CD4-positive, alpha-beta T cell treated with Interleukin-10 for 1 hour (primary cell): ENCODE results near the gene MIA2.
A peak's percentile ranks its signal among the peaks of the same experiment; 100 is the strongest.
"Not testable (repeated sequence)": the region's sequence is repeated elsewhere in the genome, so short reads cannot be mapped to it uniquely, and the experiment has no call there.

ENCODE experiments used
- DNase-seq: peaks from one replicate; pipeline ENCODE4 v3.0.0-alpha.2; 2020

Gene MIA2

GRCh38 chr14:39268393-39268792, 34.7 kb downstream of the MIA2 start:
- DNase-seq, result peak; percentile 18

DNA sequence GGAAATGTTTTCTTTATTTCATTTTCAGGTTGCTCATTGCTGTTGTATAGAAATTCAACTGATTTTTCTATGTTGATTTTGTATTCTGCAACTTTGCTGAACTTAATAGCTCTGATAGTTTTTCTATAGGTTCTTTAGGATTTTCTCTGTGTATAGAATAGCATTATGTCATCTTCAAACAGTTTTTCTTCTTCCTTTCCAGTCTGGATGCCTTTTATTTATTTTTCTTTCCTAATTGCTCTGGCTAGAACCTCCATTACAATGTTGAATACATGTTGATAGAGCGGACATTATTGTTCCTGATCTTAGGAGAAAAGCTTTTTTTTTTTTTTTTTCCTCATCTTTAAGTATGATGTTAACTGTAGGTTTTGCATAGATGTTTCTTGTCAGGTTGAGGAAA, 39.2 kb downstream of the MIA2 start:
- no peak for DNase-seq

DNA sequence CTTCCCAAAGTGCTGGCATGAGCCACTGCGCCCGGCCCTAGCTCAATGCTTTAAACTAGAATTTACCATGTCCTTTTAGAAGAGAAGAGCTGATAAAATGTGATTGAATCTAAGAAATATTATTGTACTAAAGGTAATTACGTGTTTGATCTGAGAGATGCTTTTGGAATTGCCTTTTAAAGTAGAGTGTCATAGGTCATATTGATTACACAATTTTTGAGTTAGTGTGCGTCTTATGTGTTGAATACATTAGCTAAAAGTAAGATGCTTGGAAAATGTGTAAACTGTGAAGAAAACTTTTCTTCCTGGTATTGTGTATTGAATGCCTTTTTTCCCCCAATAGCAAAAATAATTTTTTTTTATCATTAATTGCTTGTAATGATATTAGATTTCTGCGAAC, 41.7 kb downstream of the MIA2 start:
- DNase-seq, result no peak

DNA sequence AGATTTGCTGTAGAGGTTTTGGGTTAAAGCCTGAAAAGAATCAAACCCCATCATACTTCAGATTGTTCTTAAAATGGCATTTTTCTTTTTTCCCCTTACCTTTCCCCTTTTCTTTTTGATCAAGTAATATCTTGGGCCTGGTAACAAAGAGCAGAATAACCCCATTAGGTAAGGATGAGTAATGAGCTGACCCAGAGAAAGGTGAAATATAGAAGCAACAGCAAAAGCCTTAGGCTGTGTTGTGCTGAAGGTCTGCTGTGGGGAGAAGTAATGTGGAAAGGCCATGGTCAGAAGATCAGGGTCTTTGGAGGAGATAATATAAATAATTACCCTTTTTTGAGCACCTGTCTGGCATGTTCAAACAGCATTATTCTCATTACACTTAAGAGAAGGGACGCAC, 42.3 kb downstream of the MIA2 start:
- DNase-seq, result no peak

- DNase-seq, result no peak
These were observed 42.9 kb downstream of the MIA2 start for GRCh38 chr14:39276579-39277114.

DNA sequence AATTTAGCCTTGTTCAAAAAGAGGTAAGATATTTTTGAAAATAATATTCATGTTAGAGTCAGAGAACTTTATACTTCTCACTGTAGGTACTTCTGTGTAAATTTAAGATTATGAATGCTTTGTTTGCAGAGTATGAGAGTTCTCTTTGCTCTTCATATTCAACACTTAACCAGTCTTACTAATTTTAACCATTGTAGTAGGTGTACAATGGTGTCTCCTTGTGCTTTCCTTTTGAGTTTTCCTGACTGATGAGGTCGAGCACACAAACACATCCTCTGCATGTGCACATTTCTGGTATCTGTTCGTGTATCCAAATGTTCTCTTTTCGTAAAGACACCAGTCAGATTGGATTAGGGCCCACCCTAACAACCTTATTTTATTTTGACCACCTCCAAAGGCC, 45.8 kb downstream of the MIA2 start:
- no peak for DNase-seq

- not testable (repeated sequence) for DNase-seq
These were observed 47.0 kb downstream of the MIA2 start for GRCh38 chr14:39280678-39281077.

DNA sequence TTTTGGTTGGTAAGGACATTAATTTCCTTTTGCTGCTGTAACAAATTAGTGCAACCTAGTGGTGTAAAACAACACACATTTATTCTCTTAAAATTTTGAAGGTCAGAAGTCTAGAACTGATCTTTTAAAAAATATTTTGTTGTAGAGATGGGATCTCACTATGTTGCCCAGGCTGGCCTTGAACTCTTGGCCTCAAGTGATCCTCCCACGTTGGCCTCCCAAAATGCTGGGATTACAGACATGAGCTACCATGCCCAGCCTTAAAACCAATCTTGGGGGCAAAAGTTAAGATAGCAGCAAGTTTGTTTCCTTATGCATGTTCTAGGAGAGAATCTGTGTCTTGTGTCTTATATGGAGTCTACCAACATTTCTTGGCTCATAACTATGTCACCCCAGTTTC, 55.8 kb downstream of the MIA2 start:
- no peak for DNase-seq

GRCh38 chr14:39291701-39292100, 58.0 kb downstream of the MIA2 start:
- no peak for DNase-seq

- DNase-seq, result no peak
These were observed 59.9 kb downstream of the MIA2 start for GRCh38 chr14:39293629-39294028.

GRCh38 chr14:39300389-39300788, 66.7 kb downstream of the MIA2 start:
- not testable (repeated sequence) for DNase-seq

DNA sequence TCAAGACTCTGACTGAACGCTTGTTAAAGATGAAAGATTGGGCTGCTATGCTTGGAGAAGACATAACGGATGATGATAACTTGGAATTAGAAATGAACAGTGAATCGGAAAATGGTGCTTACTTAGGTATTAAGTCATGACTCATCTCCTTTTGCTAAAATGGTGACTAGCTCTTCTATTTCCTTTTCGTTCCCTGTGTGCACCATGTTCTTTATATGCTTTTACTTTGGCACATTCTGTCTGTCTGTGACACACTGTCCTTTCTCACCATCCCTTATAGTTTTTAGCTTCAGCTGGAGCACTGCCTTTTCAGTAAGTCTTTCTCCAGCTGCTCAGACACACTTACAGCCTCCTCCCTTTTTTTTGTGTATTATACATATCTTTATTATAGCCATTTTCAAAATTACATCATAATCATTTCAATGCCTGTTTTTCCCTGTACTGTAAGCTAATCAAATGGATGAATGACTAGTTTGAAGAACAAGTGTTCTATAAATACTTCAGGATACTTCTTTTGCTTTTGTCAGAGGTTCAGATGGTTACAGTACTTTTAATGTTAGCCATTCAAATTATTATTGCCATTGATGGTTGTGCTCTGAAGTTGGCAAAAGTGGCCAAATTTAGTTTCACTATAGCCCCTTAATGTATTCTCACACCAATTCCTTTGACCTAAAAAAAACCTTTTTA, 68.6 kb downstream of the MIA2 start:
- DNase-seq, result no peak

DNA sequence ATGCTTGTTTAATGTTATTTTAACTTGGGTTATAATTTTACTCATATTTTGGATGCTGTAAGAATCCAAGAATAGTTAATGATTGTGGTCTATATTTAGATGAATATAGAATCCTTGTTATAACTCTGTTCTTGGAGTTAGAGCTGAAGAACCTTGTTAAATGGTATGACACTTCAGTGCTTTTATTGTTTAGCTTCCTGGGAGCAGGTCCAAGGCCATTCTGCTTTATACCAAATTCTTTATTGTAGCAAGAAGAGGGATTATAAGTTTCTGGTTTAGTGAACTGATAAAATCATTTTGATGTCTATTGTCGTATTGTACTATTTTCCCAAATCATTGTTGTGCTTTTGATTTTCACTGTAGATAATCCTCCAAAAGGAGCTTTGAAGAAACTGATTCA, 69.4 kb downstream of the MIA2 start:
- no peak for DNase-seq

DNA sequence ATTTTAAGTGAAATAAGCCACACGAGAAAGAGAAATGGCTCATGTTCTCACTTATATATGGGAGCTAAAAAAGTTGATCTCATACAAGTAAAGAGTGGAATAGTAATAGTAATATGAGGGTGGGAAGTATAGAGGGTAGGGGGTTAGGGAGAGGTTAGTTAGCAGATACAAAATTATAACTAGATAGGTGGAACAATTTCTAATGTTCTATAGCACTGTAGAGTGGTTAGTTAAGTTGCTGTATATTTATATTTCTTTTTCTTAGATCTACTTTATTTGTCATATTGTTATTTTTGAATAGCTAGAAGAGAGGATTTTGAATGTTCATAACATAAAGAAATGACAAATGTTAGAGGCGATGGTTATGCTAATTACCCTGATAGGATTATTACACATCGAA, 74.1 kb downstream of the MIA2 start:
- DNase-seq, result no peak

GRCh38 chr14:39310051-39310450, 76.3 kb downstream of the MIA2 start:
- no peak for DNase-seq

- no peak for DNase-seq
These were observed 82.2 kb downstream of the MIA2 start for GRCh38 chr14:39315859-39316444.

DNA sequence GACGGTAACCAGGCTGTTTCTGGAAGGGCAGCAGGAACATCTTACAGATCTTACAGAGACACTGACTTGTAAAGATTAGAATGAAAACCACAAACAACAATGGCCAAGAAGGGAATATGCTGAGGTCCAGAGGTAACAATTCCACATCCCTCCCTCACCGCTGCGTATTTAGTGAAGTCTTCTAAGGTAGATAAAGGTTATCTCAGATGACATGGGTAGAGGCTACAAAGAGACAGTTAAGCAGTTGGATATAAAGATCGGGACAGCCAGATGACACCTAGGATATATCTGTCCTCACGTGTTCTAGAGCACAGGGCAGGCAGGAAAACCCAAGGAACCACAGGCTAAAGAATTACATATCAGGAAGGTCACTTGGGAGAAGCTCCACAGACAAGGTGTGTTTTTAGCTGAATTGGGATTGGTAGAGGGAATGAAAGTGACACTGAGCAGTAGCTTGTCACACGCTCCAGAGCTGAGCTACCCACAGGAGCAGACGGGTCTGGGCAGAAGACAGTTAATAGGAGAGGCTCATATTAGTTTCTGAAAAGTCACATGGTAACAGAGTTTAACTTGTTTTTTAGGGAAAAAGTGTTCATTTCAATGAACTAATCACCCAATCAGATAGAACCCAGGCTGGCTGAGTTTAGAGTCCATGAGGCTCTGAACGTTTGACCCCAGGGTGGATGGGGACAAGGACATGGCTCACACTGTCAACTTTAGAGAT, 83.3 kb downstream of the MIA2 start:
- DNase-seq, result no peak

DNA sequence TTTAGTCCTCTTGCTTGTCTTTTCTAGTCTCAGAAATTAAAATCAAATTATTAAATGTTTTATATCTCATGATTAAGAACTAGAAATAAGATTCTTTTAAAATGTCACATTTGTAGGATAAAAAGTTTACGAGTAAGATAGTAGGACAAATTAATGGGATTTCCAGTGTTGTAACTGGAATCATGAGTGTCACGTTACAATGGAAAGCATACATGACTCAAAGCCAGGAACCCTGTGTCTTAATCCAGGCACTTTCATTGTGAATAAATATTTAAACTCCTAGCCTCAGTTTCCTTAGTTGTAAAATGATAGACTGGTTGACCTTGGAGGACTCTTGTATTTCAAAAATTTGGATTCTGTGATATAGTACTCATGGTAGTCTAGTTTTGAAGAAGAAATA, 84.9 kb downstream of the MIA2 start:
- no peak for DNase-seq

DNA sequence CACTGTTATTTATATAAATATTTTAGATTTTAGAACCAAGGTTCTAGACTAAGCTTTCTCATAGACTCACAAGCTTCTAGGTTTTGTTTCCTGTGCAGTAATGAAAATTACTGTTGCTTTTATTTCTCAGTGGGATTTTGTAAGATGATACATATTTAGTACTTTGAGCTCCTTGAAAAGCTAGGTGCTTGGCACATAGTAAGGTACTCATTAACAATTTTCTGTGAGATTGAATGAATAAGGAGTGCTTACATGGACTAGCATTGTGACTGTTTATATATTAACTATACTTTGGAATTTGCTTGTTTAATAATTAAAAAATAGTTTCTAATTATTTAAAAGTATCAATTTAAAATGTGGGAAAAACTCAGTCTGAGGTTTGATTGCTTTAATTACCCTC, 85.7 kb downstream of the MIA2 start:
- DNase-seq, result no peak

DNA sequence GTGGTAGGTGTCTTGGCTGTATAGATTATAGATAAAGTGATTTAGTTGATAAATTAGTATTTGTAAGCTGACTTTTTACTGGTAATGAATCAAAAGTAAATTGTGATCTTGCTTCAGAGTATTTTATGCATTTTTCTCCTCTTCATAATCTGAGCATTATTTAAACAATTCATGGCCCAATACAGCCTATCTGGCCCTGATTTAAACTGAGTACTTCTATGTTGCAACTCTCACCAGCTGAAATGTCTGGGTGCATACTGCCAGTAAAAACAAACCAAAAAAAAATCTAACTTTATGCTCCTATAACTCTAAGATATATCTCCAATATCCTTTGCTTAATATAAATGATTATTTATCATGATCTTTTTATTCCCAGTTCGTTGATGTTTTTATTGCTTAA, 86.6 kb downstream of the MIA2 start:
- no peak for DNase-seq

GRCh38 chr14:39322807-39323206, 89.1 kb downstream of the MIA2 start:
- DNase-seq, result no peak

GRCh38 chr14:39324097-39324496, 90.4 kb downstream of the MIA2 start:
- DNase-seq, result no peak

DNA sequence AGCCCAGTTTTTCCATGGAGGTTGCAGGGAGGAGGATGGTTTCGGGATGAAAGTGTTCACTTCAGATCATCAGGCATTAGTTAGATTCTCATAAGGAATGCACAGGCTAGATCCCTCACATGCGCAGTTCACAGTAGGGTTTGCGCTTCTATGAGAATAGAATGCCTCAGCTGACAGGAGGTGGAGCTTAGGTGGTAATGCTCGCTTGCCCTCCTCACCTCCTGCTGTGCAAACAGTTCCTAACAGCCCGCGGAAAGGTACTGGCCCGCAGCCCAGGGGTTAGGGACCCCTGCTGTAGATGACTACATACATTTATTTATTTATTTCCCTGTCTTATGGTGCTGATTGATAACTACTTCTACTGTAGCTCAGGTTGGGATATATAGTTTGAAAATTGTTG, 105.3 kb downstream of the MIA2 start:
- no peak for DNase-seq

- DNase-seq, result not testable (repeated sequence)
These were observed 107.4 kb downstream of the MIA2 start for GRCh38 chr14:39341126-39341525.
